ENCODE measurements around the gene RASGRF2. TPM values are rescaled to one million over a fixed set of nuclear protein-coding genes. Genes with fewer than 3 reads are reported as not detected.

Gene RASGRF2
- total RNA-seq, 1 experiment from 2014 or later = not detected

- no peak for DNase-seq (ENCODE audit: low read depth, low spot score)
- in situ Hi-C loops (cut with HindIII; ENCODE audit: low pct_unique_long_range_greater_than_20kb, low sequenced_read_pairs) = no loop called here
Measured at GRCh38 chr5:81166430-81166829, 206.3 kb downstream of the RASGRF2 start.

GRCh38 chr5:81167078-81167477 is 206.9 kb downstream of the RASGRF2 start:
- in situ Hi-C loops (cut with HindIII; ENCODE audit: low pct_unique_long_range_greater_than_20kb, low sequenced_read_pairs) = no loop called here
- no peak for DNase-seq (ENCODE audit: low read depth, low spot score)

- in situ Hi-C loops (cut with HindIII; ENCODE audit: low pct_unique_long_range_greater_than_20kb, low sequenced_read_pairs) = no loop called here
- DNase-seq (ENCODE audit: low read depth, low spot score) = no peak
Measured at GRCh38 chr5:81167544-81167943, 207.4 kb downstream of the RASGRF2 start.

- in situ Hi-C loops (cut with HindIII; ENCODE audit: low pct_unique_long_range_greater_than_20kb, low sequenced_read_pairs) = no loop called here
- DNase-seq (ENCODE audit: low read depth, low spot score) = no peak
Measured at GRCh38 chr5:81169924-81170323, 209.8 kb downstream of the RASGRF2 start.

- in situ Hi-C loops (cut with HindIII; ENCODE audit: low pct_unique_long_range_greater_than_20kb, low sequenced_read_pairs) = no loop called here
- DNase-seq (ENCODE audit: low read depth, low spot score) = no peak
Measured at GRCh38 chr5:81171769-81172168, 211.6 kb downstream of the RASGRF2 start.

GRCh38 chr5:81172710-81173109 is 212.5 kb downstream of the RASGRF2 start:
- DNase-seq (ENCODE audit: low read depth, low spot score) = no peak
- in situ Hi-C loops (cut with HindIII; ENCODE audit: low pct_unique_long_range_greater_than_20kb, low sequenced_read_pairs) = no loop called here

GRCh38 chr5:81177061-81177460 is 216.9 kb downstream of the RASGRF2 start:
- in situ Hi-C loops (cut with HindIII; ENCODE audit: low pct_unique_long_range_greater_than_20kb, low sequenced_read_pairs) = no loop called here
- DNase-seq (ENCODE audit: low read depth, low spot score) = no peak

- no peak for DNase-seq (ENCODE audit: low read depth, low spot score)
- in situ Hi-C loops (cut with HindIII; ENCODE audit: low pct_unique_long_range_greater_than_20kb, low sequenced_read_pairs) = no loop called here
Measured at GRCh38 chr5:81179959-81180358, 219.8 kb downstream of the RASGRF2 start.

GRCh38 chr5:81180780-81181460 is 220.8 kb downstream of the RASGRF2 start:
- in situ Hi-C loops (cut with HindIII; ENCODE audit: low pct_unique_long_range_greater_than_20kb, low sequenced_read_pairs) = no loop called here

GRCh38 chr5:81181576-81182316 is 221.6 kb downstream of the RASGRF2 start:
- in situ Hi-C loops (cut with HindIII; ENCODE audit: low pct_unique_long_range_greater_than_20kb, low sequenced_read_pairs) = no loop called here
- no peak for DNase-seq (ENCODE audit: low read depth, low spot score)

More at GRCh38 chr5:81180780-81181460, 220.8 kb downstream of the RASGRF2 start:
- no peak for DNase-seq (ENCODE audit: low read depth, low spot score)

GRCh38 chr5:81182396-81183390 is 222.5 kb downstream of the RASGRF2 start:
- in situ Hi-C loops (cut with HindIII; ENCODE audit: low pct_unique_long_range_greater_than_20kb, low sequenced_read_pairs) = no loop called here

GRCh38 chr5:81183811-81184748 is 223.9 kb downstream of the RASGRF2 start:
- no peak for DNase-seq (ENCODE audit: low read depth, low spot score)
- in situ Hi-C loops (cut with HindIII; ENCODE audit: low pct_unique_long_range_greater_than_20kb, low sequenced_read_pairs) = no loop called here

More at GRCh38 chr5:81182396-81183390, 222.5 kb downstream of the RASGRF2 start:
- no peak for DNase-seq (ENCODE audit: low read depth, low spot score)

GRCh38 chr5:81184749-81185110 is 224.6 kb downstream of the RASGRF2 start:
- in situ Hi-C loops (cut with HindIII; ENCODE audit: low pct_unique_long_range_greater_than_20kb, low sequenced_read_pairs) = no loop called here

GRCh38 chr5:81187885-81188284 is 227.7 kb downstream of the RASGRF2 start:
- in situ Hi-C loops (cut with HindIII; ENCODE audit: low pct_unique_long_range_greater_than_20kb, low sequenced_read_pairs) = no loop called here
- DNase-seq (ENCODE audit: low read depth, low spot score) = no peak

More at GRCh38 chr5:81184749-81185110, 224.6 kb downstream of the RASGRF2 start:
- no peak for DNase-seq (ENCODE audit: low read depth, low spot score)

GRCh38 chr5:81188962-81189361 is 228.8 kb downstream of the RASGRF2 start:
- DNase-seq (ENCODE audit: low read depth, low spot score) = no peak
- in situ Hi-C loops (cut with HindIII; ENCODE audit: low pct_unique_long_range_greater_than_20kb, low sequenced_read_pairs) = no loop called here

GRCh38 chr5:81189875-81190498 is 229.8 kb downstream of the RASGRF2 start:
- no peak for DNase-seq (ENCODE audit: low read depth, low spot score)
- in situ Hi-C loops (cut with HindIII; ENCODE audit: low pct_unique_long_range_greater_than_20kb, low sequenced_read_pairs) = no loop called here

Data from SK-MEL-5 (cell line).